Right renal cortex interstitium (tissue), 3 donors: Measurements from ENCODE around the gene PLEK2. TPM values are rescaled to one million over a fixed set of nuclear protein-coding genes. Genes with fewer than 3 reads are reported as not detected.
"Not testable (repeated sequence)": the region's sequence is repeated elsewhere in the genome, so short reads cannot be mapped to it uniquely, and the experiment has no call there.

Source experiments
- DNase-seq, 3 donors: peaks; one replicate each; pipeline ENCODE4 v3.0.0-alpha.2; 2013; ENCODE audit warnings: low read depth in 3 of 3, low spot score in 2 of 3
- polyA plus RNA-seq, 3 donors: library from polyadenylated mRNA; unstranded; fragments of 120-200 nt; gene quantifications; one replicate each; pipeline ENCODE4 v1.2.1, GENCODE V29; 2013; ENCODE audit not compliant: insufficient read length in 3 of 3

Gene PLEK2
- polyA plus RNA-seq, 3 donors: 1.9 to 2.4 (median 2.0) TPM

DNA sequence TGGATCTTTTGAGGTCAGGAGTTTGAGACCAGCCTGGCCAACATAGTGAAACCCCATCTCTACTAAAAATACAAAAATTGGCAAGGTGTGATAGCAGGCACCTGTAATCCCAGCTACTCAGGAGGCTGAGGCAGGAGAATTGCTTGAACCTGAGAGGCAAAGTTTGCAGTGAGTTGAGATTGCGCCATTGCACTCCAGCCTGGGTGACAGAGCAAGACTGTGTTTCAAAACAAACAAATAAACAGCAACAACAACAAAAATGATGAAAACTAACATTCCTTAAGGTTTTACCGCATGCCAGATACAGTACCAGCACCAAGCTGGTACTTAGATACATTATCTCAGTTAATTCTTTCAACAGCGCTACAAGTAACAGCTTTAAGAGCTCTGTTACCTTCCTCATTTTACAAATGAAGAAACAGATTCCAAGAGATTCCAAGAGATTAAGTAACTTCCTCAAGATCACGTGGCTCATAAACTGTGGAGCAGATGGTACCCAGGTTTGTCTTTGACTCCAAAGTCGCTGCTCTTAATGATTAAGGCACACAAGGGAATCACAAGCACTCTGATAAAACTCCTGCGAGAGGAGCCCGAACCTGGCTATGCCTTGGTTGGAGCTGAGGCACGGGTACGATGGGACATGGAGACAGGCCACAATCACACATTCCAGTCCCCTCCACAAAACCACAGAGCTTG is 17.7 kb upstream of the PLEK2 start:
- no peak for DNase-seq

GRCh38 chr14:67428501-67429031 is 16.6 kb upstream of the PLEK2 start:
- no peak for DNase-seq

DNA sequence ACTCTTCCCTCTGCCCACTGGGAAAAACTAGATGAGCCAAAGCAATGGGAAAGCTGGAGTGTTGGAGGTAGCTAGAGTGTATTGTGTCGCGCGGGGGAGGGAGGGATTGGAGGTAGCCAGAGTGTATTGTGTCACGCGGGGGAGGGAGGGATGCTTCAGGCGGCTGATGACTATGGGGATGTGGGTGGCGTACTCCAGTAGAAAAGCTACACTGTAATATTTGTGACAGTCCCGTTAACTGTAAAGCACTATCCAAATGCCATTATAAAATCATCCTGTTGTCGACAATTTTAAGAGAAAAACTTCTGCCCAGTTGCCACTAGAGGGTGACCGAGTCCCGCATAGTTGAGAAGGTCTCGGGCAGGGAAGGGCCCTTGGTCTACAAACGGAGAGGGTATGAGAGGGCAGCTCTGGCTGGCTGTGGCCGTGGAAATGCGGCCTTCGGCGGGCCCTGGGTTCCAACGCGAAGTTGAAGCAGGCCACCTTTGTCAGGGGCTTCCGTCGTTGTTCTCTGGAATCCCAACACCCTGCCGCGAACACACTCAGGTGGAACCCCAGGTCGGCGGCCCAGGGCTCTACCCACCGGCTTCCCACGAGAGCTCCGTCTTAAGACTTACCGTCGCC is 15.1 kb upstream of the PLEK2 start:
- peak; percentile 55 to 64 (median 61) for DNase-seq

- DNase-seq: no peak
These were observed 14.2 kb upstream of the PLEK2 start for GRCh38 chr14:67426161-67426560.

DNA sequence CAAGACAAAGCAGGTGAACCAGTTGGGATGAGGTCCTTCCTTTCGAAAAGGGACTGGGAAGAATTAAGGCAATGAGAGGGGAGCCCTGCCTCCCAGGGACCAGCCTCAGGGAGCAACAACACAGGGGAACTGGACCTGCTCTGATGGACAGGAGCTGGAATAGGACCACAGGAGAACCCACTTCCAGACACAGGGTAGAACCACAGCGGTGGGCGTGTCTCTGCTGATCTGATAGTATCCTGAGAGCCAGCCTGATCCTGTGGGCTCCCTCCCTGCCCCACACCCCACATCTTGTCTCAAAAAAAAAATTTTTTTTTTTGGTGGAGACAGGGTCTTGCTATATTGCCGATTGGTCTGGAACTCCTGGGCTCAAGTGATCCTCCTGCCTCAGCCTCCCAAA is 13.6 kb upstream of the PLEK2 start:
- no peak for DNase-seq

DNA sequence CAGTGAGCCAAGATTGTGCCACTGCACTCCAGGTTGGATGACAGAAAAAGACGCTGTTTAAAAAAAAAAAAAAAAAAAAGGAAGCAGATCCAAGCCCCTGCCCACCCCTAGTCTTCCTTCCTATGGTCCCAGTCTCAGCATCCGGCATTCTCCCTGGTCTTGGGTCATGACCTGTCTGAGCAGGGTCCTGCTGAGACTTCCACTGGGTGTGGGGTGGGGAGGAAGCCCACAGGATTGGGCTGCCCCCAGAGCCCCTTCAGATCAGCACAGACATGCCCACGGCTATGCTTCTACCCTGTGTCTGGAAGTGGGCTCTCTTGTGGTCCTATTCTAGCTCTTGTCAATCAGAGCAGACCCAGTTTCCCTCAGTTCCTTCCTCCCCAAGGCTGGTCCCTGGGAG is 12.6 kb upstream of the PLEK2 start:
- DNase-seq: no peak

- no peak for DNase-seq
These were observed 11.5 kb upstream of the PLEK2 start for GRCh38 chr14:67423424-67423823.

DNA sequence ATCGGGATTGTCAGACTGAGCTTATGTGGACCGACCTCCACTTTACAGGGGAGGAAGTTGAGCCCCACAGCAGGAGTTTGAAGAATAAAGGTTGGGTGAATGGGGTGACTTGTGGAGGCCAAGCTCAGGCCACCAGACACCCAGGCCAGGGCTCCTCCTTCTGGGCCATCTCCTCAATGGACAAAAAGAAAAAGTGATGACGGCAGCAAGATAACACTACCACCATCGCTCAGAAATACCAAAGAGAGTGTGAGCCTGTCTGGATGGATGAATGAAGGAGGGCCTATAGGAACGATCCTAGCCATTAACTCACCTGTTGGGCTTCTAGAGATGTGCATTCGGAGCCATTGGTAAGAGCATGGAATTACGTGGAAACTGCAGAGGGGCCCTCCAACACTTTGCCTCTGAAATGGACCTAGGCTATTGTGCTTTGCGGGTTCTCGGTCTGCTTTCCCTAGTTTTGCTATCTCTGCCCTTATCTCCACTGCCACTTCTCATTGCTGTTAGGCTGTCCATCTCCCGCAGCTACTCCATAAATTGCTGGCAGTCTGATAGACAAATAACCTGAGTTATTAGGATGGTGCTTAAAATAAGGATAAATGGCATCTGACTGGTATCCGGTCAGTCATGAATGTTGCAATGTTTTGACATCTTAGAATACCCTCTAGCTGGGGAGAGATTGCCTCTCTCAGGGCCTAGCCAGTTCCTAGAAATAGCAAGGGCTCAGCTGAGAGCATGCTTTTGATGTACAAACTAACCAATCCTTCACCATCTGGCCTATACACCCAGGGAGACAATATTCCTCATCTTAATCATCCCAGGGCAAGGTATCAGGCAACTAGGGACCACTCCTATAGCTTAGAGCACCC is 9.6 kb upstream of the PLEK2 start:
- no peak for DNase-seq

GRCh38 chr14:67420102-67420739 is 8.3 kb upstream of the PLEK2 start:
- no peak for DNase-seq

GRCh38 chr14:67418401-67419191 is 6.6 kb upstream of the PLEK2 start:
- no peak for DNase-seq

DNA sequence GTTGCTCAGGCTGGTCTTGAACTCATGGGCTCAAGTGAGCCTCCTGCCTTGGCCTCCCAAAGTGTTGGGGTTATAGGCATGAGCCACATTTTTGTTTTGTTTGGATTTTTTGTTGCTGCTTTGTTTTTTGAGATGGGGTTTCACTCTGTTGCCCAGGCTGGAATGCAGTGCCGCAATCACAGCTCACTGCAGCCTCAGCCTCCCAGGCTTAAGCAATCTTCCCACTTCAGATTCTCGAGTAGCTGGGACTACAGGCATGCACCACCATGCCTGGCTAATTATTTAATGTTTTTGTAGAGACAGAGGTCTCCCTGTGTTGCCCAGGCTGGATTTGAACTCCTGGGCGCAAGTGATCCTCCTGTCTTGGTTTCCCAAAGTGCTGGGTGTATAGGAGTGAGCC is 5.7 kb upstream of the PLEK2 start:
- no peak for DNase-seq

- no peak for DNase-seq
These were observed 4.8 kb upstream of the PLEK2 start for GRCh38 chr14:67416810-67417209.

DNA sequence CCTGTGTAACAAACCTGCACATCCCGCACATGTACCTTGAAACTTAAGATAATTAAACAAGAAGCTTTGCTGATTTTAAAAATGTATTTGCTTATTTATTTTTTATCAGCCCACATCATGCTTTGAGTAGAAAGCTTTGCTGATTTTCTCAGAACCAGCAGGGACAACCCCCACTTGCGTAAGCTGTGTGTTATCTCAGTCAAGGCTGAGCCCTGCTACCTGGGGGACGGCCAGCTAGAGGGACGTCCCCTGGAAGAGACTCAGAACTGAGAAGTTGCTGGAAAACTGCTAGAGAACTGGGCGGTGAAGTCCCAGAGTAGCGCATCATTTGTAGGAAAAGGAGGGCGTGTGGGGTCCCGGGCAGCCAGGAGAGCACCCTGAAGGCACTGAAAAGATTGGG is 4.1 kb upstream of the PLEK2 start:
- no peak for DNase-seq

DNA sequence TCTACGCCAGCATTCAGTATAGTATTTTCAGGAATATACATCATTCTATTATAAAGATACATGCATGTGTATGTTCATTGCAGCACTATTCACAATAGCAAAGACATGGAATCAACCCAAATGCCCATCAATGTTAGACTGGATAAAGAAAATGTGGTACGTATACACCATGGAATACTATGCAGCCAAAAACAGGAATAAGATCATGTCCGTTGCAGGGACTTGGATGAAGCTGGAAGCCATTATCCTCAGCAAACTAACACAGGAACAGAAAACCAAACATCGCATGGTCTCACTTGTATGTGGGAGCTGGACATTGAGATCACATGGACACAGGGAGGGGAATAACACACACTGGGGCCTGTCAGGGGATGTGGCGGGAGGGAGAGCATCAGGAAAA is 3.6 kb upstream of the PLEK2 start:
- DNase-seq: not testable (repeated sequence)

DNA sequence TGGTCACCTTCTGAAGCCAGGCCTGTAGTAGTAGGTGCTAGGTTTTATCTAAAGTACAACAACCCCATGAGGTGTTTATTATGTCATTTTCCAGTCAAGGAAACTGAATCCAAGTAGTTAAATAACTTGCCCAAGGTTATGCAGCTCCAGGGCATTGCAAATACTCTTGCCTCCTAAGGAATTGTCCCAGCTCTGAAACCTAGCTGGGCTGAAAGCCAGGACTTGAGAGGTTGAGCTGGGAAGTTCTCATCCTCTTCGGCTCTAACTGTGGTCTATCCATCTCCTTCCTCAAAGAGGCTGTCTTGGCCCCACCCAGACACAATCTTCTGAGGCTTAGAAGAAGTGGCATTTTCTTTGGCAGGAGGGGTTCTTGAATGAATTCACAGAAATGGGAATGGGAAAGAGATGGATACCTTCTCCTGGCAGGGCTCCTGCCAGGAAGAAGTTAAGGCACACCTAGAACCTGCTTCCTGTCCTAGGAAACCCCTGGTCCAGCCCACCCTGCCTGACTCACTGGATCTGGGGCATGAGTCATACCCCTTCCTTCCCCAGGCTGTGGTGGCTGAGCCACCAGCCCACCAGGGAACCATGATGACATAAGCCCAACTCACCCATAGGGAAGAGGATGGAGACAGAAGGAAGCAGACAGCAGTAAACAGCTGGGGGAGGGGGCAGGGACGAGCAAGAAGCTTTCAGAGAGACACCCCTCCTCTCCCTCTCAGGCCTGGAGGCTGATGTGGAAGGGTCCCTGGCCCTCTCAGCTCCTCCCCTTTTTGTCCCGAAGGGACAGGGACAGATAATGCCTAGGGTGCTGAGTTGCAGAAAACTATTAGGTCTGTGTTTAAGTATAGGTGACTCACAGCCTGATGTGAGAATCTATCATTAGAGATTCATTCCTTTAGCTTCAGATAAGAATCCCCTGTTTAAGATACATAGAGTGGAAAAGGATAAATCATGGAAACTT is 2.1 kb upstream of the PLEK2 start:
- DNase-seq: no peak

GRCh38 chr14:67411370-67411769 is 595 bp downstream of the PLEK2 start:
- DNase-seq: no peak

DNA sequence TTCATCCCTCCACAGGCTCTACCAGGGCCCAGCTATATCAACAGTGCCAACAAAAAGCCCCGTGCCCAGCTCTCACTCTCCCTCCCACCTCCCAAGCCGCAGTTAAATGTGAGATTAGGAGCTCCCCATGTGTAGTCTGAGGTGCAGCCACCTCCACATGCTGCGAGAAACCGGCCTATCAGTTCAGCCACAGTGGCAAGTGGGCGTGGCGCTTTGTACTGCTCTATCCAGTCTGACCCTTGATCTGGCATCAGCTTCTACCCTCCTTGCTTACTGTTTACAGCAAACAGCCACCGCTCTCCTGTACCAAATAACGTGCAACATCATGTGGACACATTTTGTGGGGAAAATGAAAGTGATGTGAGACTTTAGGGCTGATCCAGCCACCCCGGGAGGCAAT is 1.7 kb downstream of the PLEK2 start:
- no peak for DNase-seq

GRCh38 chr14:67409461-67409860 is 2.5 kb downstream of the PLEK2 start:
- DNase-seq: no peak
